ENCODE data around the gene TMEM98.
"Not testable (repeated sequence)": the region's sequence is repeated elsewhere in the genome, so short reads cannot be mapped to it uniquely, and the experiment has no call there.

The TMEM98 gene

DNA sequence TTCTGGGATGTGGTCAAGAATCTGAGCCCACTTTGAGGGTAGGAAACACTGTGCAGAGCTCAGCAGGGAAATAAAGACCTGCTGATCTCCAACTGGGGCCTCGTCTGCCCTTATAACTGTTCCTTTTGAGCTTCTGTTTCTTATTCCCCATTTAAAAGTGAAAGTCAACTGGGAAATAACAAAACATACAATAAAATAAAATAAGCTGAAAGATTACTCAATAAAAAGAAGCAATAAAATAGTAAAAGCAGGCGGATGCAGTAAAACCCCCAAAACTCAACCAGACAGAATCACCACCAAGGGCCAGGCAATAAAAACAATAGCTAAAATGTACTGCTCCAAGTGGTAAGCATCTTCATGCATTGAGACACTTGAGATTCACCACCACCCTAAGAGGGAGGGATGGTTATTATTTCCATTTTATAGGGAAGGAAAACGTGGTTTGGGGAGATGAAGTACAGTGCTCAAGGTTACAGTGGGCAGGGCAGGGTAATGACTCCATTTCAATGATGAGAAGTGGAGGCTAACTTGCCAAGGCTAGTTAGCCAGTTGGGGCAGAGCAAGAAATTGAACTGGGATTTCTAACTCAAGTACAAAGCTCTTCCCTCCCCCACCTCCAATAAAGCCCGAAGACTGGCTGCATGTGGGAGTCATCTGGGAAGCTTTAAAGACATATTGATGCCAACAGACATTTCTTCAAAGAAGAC is 57.2 kb downstream of the TMEM98 start:
- no peak for DNase-seq (ENCODE audit: low spot score)

DNA sequence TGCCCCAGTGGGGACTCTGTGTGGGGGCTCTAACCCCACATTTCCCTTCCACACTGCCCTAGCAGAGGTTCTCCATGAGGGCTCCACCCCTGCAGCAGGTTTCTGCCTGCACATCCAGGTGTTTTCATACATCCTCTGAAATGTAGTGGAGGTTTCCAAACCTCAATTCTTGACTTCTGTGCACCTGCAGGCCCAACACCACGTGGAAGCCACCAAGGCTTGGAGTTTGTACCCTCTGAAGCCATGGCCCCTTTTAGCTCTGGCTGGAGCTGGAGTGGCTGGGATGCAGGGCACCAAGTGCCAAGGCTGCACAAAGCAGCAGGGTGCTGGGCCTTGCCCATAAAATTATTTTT is 59.5 kb downstream of the TMEM98 start:
- not testable (repeated sequence) for DNase-seq (ENCODE audit: low spot score)

DNA sequence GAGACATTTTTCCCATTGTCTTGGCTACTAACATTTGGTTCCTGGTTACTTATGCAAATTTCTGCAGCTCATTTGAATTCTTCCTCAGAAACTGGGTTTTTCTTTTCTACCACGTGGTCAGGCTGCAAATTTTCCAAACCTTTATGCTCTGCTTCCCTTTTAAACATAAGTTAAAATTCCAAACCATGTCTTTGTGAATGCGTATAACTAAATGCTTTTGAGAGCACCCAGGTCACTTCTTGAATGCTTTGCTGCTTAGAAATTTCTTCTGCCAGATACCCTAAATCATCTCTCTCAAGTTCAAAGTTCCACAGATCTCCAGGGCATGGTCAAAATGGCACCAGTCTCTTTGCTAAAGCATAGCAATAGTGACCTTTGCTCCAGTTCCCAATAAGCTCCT is 59.9 kb downstream of the TMEM98 start:
- DNase-seq (ENCODE audit: low spot score): not testable (repeated sequence)

DNA sequence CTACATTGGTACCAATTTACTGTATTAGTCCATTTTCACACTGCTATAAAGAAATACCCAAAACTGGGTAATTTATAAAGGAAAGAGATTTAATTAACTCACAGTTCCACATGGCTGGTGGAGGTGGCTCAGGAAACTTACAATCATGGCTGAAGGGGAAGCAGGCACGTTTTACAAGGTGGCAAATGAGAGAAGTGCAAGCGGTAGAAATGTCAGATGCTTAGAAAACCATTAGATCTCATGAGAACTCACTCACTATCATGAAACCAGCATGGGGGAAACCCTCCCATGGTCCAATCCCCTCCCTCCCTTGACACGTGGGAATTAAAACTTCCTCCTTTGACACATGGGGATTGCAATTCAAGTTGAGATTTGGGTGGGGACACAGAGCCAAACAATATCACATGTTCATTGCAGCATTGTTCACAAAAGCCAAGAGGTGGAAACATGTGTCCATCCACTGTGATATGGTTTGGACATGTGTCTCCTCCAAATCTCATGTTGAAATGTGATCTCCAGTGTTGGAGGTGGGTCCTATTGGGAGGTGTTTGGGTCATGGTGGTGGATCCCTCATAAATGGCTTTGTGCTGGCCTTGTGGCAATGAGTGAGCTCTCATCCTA is 60.6 kb downstream of the TMEM98 start:
- no peak for DNase-seq (ENCODE audit: low spot score)

- no peak for DNase-seq (ENCODE audit: low spot score)
Observed at GRCh38 chr17:32992321-32993033, 64.5 kb downstream of the TMEM98 start.

DNA sequence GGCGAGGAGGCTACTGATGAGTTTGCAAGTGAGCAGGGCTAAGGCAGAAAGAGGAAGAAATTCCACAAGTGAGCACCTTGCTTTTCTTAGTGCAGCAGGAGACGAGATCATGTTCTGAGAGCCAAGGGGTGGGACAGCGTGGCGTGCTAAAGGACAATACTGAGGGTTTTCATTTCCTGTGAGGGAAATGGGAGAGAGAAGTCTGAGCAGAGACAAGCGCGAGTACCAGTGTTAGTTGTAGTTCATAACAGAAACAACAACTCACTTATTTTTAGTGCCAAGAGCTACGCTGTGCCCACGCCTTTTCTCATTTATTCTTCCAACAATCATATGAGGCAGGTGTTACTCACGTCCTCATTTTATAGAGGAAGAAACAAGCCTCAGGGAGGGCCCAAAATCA is 66.0 kb downstream of the TMEM98 start:
- no peak for DNase-seq (ENCODE audit: low spot score)
